NCI-H510A treated with DMSO at 0.1 percent for 48 hours (cell line): ENCODE measurements around the gene FGF12.

Source experiments
- DNase-seq: peaks from one replicate; lab custom pipeline; 2025; lab: John Stamatoyannopoulos, UW

The FGF12 gene

DNA sequence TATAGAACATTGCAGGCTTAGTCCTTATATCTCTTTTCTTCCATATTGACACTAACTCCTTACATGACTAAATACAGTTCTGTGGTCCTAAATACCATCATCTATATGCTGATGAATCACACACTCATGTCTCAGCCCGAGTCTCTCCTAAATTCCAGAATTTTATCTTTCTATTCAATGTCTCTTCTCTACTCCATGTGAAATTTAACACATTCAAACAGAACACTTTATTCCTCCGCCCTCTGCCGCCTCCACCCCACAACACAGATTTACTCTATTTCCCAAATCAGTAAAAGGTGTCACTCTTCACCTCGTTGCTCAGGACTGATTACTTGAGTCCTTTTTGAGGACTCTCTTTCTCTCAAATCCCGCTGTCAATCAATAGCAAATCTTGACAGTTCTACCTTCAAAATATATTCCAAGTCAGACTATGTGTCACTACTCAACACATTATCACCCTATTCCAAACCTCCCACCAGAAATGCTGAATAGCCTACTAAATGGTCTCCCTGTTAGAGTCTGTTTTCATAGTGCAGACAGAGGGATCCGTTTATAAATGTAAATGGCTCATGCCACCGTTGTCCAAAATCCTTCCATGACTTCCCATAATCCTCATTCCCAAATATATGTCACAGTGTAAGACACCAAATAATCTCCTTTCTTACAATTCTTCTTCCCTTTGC is 230.3 kb downstream of the FGF12 start:
- DNase-seq = no peak

DNA sequence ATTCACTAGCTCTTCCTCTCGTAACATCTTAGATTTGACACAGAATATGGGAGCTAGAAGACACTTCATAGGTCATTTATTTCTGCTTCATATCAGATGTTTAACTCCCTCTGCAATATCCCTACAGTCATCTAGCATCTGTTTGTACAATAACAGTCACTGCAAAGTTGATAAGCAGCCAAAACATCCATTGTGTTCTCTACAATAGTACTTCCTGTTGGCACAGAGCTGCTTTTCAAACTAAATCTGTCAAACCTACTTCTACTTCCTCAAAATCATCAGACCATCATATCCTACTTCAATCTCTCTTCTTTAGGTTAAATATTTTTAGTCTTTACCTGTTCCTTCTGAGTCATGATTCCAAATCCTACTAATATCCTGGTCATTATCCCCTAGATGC is 233.2 kb downstream of the FGF12 start:
- DNase-seq = no peak

DNA sequence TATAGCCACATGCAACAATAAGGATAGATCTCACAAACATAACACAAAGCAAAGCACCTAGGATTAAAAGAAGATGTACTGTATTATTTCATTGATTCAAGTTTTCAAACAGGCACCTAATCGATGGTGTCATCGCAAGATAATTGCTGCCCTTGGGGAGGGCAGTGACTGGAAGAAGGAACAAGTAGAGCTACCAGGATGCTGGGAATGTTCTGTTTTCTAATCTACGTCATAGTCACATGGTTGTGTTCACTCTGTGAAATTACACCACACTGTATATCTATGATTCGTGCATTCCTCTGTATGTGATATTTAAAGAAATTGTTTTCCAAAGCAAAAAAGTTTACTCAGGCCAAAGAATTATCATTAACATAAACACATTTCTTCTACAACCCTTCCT is 236.6 kb downstream of the FGF12 start:
- DNase-seq = no peak

DNA sequence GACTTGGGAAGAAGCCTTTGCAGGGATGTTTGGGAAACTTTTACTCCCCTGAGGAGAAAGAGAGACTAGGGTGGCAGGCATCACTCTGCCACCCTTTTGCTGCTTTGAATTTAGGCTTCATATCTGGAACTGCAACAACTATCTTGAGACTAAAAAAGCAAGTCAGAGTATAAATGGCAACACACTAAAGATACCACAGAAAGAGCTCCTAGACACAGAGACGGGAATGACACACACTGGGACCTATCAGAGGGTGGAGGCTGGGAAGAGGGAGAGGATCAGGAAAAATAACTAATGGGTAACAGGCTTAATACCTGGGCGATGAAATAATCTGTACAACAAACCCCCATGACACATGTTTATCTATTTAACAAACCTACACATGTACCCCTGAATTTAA is 237.8 kb downstream of the FGF12 start:
- DNase-seq = no peak

DNA sequence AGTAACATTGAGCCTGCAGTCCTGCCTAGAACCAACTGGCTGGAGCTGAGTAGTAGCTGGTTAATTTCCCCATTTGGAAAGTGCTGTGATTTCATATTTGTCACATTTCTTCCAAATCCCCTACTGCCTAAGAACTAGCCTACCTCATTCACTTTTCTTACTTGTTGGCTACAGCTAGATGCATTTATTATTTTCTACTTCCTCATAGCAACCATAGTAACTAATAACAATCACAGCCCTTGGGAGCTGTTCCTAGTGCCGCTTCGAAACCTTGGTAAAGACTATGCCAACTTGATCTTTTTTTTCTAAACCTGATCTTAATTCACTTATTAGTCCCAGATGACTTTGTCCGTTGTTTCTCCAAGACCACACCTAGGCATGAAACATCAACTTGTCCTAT is 240.3 kb downstream of the FGF12 start:
- DNase-seq = no peak

DNA sequence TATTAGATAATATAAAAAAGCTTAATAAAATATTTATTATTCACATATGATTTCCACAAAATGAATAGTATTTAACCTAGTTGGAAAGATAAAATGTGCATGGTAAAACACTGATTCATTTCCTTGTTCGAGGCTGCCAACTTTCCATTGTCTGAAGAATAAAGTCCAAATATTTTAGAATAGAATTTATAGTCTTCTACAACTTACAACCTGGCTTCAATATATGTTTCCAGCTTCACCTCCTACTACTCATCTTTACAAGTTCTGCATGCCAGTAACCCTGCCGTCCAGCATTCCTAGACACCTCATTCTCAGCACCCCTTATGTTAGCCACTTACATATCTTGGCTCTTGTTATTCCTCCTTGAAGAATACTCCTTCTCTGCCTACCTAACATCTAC is 244.5 kb downstream of the FGF12 start:
- DNase-seq = no peak

DNA sequence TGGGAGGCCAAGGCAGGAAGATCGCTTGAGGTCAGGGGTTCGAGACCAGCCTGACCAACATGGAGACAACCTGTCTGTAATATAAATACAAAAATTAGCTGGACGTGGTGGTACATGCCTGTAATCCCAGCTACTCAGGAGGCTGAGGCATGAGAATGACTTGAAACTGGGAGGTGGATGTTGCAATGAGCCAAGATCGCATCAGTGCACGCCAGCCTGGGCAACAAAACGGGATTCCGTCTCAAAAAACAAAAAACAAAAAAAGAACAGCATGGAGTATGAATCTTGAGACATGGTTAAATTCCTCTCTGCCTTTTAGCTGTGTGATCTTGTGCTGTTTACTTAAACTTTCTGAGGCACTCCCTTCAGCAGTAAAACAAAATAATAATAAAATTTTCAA is 244.9 kb downstream of the FGF12 start:
- no peak for DNase-seq

DNA sequence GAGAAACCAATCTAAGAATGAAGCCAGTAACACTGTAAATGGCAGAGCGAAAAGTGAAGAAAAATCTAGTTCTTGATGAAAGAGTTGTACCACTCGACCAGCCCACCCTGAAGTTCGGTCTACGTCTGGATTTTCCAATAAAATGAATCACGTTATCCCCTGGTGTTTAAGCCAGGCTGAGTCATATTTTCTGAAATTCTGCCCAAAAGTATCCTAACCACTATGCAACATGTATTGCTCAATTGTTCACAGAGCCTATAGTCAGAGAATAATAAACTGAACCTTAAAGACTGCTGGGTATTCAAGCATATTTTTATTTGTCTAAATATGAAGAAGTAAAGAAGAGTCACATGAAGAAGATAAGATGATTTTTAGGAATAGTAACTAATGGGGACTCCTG is 245.7 kb downstream of the FGF12 start:
- no peak for DNase-seq

DNA sequence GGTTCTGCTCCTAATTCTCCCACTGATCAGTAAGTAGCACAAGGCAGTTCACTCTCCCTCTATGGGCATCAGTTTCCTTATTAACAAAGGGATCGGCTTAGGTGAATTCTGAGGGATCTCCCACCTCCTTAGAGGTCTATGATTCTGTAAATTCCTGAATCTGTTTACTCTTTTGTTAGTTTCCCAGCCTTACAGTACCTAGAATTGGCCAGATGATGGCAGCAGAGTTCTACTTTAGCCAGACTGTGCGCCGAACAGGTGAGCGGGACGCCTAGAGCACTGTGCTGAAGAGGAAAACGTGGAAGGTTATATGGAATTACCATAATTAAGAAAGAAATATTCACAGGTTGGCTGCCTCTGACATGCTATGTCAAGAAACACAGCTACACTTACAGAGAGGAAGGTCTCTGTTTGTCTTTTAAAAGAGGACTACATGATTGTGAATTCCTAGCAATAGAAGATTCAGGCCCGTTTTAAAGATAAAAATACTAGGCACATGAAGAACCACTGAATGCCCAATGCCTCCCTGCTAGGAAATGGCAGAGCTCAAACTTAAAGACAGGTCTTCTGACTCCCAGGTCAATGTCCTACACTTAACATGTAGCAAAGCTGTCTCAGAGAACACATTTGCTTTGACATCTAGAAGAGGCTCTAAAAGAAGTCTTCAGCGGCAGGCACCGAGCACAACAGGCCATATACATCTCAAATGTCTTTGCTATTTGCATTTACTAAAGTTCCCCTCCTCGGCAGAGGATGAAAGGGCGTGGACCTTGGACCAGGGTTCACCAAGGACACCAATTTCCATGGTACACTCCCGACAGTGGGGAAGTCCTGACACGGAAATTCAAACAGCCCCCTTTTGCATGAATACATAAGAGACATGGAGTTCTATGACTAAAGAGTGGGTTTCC is 259.9 kb downstream of the FGF12 start:
- DNase-seq = peak; percentile 89

DNA sequence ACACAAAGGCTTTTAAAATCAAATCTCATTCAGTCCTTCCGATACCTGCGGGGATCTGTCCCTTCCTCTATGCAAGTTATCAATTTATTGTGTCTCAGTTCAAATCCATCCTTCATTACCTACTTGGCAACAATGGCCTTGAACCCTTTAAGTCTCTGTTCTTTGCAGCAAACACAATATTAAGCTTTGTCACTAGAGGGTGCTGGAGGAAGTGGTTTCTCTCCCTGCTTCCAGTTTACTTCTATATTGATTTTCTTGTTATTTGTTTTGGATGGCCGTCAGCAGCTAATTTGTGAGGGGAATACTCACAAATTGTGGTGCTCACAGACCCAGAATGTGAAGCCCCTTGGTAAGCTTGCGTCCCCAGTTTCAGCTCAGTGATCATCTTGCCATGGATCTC is 278.3 kb downstream of the FGF12 start:
- peak; percentile 30 for DNase-seq

DNA sequence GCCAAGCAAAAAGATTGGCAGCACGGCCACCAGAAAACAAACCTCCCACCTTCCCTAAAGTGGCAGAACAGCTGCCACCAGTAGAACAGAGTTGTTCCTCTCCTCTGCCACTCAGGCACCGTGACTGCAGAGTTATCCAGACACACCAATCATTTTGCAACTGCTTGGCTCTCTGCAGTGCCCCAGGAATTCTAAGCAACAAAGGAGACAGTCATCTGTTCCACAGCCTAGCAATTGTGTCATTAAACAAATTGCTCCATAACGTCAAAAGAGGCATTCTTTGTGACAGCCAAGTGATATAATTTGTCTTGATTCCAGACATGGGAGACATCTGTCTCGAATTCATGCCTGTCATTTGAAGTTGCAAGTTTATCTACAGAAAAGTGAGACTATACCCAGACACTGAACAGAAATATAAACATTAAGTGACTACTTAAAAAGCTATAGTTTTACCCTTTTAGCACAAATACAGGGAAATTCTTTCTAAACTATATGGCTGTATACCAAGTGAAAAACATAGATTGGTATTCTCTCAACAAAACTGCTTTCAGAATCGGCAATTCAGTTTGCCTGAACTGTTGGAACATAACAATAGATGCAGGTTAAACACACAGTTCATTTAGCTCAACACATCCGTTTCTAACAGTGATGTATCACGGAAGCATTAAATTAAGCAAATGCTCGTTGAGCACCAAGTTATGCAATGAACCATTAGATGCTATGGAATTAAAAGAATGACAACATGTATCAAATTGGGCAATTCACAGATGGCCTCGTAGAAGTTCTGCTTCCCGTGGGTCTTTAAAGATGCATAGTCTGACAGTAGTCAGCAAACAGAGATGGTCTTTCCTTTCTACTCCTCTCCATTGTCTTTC is 281.3 kb downstream of the FGF12 start:
- no peak for DNase-seq

DNA sequence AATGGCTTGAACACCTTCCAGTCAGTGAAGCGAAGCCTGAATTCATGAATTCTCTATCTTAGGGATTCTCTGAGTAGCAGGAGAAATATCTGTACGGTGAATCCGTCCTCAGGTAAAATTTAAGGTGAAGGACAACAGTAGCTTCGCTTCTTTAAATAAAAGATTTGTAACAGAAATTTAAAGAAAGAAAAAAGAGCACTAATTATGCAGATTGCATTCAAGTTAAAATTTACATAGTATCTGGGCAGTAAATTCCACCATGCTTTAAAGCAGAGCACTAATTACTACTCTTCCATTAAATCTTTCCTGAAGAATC is 282.6 kb downstream of the FGF12 start:
- DNase-seq = no peak

DNA sequence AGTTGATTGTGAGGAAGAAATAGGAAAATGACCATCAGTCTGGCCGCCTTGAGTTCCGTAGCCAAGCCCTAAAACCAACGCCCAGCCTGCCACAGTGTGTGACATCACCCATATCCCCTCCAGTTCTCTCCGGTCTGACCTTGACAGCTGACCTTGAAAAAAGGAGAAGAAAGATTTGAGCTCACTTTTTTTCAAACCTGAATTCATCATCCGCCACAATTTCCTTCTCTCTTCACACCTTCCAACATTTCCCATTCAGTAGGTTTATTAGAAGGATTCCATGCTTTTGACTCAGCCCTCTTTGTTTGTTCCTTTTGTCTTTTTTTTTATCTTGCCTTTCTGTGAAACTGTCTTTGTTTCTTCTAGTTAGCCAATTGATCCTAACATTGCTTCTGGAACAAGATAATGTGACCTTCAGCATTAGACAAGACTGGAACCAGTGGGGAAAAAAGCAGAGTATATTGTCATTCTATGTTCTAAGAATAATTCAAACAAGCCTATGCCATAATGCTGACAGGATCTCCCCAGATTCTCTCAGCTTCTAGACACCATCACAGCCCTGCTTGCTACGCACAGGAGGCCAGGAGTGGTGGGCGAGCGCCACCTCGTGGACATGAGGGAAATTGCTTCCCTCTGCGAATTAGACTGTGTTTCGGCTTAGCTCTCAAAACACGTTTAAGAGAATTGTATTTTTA is 283.1 kb downstream of the FGF12 start:
- peak; percentile 72 for DNase-seq

DNA sequence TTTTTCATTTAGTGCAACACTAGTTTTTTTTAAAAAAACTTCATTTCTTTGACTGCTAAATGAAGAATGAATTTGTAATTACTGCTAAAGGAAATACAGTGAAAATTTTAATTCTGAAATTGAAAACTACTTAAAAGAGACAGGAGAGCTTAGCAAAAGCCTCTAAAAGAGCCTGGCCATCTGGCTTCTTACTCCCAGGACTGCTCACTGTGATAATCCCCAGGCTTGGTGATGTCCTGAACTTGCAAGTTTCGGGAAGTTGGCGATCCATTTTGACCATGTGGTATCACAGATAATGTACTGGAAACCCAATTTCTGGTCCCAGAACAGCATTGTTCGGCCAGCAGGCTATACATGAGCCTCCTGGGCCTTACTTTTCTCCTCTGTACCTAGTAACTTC is 292.1 kb downstream of the FGF12 start:
- DNase-seq = no peak

DNA sequence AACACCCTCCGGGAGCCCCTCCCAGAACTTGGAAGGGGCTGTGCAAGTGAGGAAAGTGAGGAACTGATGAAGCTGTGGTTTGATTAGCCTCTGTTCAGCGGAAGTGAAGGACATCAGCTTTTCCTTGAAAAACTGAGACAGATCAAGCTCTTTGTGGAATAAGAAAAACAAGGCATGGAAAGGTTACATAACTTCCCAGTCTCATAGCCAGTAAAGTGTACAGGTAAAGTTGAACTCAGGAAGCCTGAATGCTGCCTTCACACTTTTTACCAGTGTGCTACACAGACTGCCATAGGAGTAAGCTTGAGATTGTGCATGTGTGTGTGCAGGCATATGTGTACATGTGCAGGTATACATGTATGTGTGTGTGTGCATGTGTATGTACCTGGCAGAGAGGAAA is 293.2 kb downstream of the FGF12 start:
- no peak for DNase-seq

DNA sequence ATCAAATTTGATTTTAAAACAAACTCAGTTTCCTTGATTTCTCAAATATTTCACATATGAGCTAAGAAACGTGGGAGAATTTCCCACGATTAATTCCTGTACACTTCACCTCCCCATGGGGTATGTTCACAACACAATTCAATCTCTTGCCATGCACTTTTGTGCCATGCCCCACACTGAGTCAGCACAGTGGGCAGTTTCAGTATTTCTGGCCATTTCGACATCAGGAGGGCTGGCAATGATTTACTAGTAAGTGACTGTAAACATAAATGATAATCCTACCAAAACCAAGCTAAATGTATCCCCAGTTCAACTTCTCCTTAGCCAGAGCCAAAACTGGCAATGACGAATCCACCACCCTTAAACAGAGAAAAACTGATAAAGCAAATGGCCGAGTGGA is 293.6 kb downstream of the FGF12 start:
- no peak for DNase-seq

DNA sequence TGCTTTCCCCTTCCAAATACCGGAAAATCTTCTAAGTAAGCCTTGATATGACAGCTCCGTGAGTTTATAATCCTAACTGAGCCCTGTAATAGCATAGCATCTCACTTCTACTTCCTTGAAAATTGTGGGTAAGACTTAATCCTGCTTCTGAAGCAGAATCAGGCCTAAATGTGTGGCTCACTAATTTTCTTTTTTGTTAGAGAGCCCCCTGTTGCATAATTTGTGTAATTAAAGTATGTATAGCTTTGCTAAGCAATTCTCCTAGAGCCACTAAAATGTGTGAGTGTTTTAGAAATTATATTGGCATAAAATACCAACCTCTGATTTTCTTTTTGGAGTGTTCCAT is 304.4 kb downstream of the FGF12 start:
- no peak for DNase-seq

DNA sequence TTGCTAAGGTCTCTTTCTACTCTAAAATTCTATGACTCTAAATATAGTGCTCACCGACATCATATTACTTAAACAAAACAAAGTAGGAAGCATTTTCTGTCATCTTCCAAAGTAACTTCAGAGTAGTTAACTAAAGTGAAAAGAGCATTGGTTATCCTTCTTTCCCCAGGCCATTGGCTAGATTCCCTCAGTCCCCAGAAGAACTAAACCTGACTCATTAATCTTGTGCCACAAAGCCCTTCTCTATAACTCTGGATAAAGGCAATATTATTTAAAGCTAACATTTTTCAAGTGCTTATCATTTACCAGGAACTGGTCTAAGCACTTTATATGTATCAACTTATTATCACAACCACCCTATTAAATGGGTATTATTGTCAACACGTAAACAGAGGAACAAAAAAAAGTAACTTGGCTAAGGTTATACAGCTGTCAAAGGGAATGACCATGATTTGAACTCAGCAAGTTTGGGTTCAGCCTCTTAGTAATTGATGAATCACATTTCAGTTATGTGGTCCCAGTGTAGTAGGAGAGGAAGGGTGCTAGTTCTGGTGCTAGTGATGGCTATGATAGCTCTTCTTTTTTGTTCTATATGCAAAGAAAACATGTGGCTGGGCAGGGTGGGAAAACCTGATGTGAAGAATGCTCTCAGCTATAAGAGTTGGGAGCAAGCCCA is 304.9 kb downstream of the FGF12 start:
- DNase-seq = no peak

DNA sequence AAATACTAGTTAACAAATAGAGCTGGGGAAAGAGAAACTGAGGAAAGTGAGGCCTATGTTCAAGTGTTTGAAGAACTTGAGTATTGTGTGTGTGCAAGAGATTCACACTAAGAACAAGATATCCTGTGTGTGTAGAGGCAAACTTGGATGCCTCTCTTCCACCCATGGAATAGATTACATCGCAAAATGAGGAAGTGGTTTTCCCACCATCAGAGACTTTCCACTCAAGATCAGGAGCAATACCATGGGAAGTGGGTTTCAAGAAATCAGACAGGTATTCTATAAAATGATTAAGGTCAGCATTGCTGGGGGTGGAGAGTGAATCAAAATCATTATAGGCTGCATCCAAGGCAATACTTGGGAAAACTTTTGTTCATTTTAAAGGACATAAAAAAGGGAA is 308.0 kb downstream of the FGF12 start:
- DNase-seq = no peak

DNA sequence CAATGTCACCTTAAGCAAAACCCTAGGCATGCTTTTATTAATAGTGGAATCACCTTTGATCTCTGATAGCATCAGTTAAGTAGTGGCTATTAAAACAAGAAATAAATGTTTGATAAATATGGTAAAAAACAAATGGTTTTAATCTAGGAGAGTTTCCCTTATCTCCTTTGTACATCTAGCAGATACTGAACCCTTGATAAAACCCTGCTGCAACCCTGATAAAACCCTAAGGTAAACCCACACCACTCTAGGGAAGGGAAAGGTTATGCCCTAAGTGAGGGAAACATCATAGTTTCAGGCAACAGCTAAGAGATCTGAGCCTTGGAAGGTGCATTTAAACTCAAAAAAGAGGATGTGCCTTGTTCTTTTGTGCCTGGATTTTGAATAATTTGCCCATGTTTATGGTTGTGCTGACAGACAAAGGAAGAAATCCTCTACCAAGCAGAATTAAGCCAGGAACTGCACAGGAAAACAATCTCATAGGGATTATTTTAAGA is 309.7 kb downstream of the FGF12 start:
- DNase-seq = no peak

DNA sequence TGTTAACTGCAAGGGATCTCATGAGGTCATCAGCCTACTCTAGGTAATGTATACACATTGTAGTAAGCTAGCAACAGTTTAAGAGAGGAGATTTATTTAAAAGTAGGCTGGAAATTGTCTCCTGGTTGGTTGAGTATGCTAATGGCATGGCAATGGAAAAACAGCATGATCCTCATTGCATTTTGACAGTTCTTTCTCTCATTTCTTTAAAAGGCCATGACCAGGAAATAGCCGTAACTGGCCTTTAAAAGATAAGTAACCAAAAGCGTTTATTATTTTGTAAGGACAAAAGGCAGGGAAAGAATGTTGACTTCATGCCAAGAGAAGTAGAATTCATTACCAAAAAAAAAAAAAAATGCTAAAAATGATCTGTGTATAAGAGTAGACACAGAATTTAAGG is 310.3 kb downstream of the FGF12 start:
- no peak for DNase-seq

DNA sequence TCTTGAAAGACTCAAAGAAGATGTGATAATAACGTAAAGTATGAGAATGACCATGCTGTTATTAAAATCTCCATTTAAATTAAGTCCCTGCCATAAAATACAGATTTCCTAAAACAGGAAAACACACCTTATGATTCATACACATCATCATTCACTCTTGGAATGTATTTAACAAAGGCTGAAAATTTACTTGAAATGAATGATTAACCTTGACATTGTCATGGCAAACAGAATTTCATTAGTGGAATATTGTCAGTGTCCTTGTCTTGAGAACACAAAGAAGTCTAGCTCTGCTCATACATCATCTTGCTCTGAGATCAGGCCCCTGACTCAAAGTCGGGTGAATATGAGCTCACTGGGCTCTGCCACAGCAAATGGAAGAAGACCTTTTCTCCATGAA is 313.9 kb downstream of the FGF12 start:
- DNase-seq = no peak
